Raji (cell line): ENCODE measurements around the gene FAM76A.

Source experiments
- POLR2A ChIP-seq: IDR thresholded peaks from 2 replicates; pipeline ENCODE4 v1.6.1; 2011; ENCODE audit warnings: low read depth, low read length, control low read depth; ENCODE audit not compliant: insufficient read depth

FAM76A gene

GRCh38 chr1:27804791-27805190, 79.0 kb downstream of the FAM76A start:
- no peak for TF ChIP-seq POLR2A

DNA sequence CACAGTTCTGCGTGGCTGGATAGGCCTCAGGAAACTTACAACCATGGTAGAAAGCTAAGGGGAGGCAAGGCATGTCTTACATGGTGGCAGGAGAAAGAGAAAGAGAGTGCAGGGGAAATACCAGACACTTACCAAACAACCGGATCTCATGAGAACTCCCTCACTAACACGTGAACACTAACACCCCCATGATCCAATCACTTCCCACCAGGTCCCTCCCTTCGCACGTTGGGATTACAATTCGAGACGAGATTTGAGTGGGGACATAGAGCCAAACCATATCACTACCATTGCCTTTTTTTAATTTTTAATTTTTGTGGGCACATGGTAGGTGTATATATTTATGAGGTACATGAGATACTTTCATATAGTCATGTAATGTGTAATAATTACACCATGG, 81.0 kb downstream of the FAM76A start:
- no peak for TF ChIP-seq POLR2A

GRCh38 chr1:27807385-27807784, 81.6 kb downstream of the FAM76A start:
- TF ChIP-seq POLR2A: no peak

GRCh38 chr1:27809883-27810282, 84.1 kb downstream of the FAM76A start:
- TF ChIP-seq POLR2A: no peak

GRCh38 chr1:27811741-27812500, 86.2 kb downstream of the FAM76A start:
- no peak for TF ChIP-seq POLR2A
